ENCODE measurements around the gene MAMDC2. TPM values are rescaled to one million over a fixed set of nuclear protein-coding genes. Genes with fewer than 3 reads are reported as not detected.

The MAMDC2 gene
- total RNA-seq, 3 donors from 2014 or later (not counting 1 experiment from before 2014, with no cell fraction given): 0.10 to 0.32 TPM; not detected in 1

DNA sequence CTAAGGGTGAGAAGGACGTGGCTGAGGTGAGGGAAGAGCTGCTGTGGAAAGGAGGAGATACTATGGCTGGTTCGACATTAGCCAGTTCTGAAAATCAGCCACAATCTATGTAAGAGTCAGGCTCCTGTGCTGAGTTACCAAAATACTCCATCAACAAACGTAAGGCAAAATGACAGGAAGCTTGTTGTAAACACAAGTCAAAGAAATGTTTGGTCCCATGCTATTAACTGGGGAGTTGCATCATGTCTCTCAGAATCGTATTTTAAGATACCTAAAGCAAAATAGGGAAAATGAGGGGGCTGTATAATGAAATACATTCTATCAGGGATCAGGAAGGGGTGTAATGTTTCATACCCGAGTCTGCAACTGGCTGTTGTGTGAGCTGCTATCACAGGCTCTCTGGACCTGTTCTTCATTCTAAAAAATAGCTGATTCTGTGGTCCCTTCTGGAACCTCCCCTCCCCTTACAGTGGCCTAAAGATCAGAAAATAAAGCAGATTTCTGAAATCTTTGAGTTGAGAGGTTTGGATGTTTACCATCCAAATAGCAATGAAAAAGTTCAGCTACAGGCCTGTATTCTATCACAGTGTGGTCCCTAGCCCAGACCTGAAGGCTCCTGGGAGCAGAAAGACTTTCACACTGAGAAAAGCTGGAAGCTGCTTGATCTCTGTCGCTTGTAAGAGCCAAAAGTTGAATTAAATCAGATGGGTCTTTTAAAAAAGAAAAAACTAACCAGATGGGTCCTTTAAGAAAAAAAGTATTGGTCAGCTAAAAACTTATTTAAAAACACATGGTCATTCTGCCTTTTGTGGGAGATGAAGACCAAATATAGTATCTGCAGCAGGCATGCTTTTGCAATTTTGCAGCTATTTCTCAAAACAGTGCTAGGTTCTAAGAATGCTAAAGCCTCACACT lies 117.3 kb downstream of the MAMDC2 start:
- no peaks in the 10 kb centered on the region for H3K9me3 ChIP-seq (ENCODE audit: control insufficient read depth, insufficient read depth, low read length)
- Mint-ChIP-seq H3K27me3 (ENCODE audit: low read depth in 2 of 2) (peaks cover 4 to 8% of the 10 kb centered on the region in 2 donors), H3K9me3 (no peaks in the 10 kb centered on the region), H3K4me3 (no peak overlapping the region), H3K36me3 (no peaks in the 10 kb centered on the region), H3K4me1 (no peaks in the 10 kb centered on the region), H3K27ac (no peak overlapping the region)
- H3K27me3 ChIP-seq (ENCODE audit: control insufficient read depth, insufficient read depth, low read length): no peaks in the 10 kb centered on the region
- no peak for TF ChIP-seq CTCF (IDR thresholded peaks at IDR 0.05)
- no peaks in the 10 kb centered on the region for H3K4me1 ChIP-seq (ENCODE audit: control insufficient read depth, insufficient read depth, low read length)
- H3K36me3 ChIP-seq (ENCODE audit: control insufficient read depth, insufficient read depth, low read length): no peaks in the 10 kb centered on the region
- no peak for ATAC-seq
- no peak for DNase-seq
- 80% methylated on average over 6 of the region's 6 CpGs for WGBS (ENCODE audit: insufficient coverage)
- no peak overlapping the region for H3K4me3 ChIP-seq (ENCODE audit: low read length)
- H3K27ac ChIP-seq (ENCODE audit: low read length): no peak overlapping the region
- intact Hi-C loops (cut with micrococcal nuclease): no loop called here

DNA sequence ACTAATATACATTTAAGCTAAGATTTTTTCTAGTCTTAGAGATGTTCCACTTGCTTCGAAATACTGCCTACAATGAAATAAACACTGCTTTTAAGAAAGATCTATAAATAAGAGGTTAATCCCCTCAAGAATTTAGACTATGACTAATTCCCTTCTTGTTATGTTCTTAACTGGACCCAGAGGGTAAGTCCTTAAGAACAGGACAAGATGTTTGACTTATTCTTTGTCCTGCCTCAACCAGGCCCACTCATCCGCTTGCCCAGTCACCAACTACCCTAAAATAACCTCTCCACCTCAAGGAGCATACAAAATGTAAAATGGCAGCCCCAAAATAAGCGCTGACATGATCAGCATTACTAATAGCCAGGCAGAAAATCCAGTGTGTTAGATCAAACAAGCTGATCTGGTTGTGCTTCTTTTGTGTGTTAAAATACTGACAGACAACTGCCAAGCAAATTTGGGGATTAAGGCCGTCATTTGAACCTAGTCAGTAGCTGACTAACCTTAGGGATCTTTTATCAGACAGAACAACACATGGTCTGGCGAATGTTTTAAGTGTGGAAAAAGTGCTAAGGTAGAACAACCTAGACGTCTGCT lies 121.5 kb downstream of the MAMDC2 start:
- no peak for TF ChIP-seq CTCF (IDR thresholded peaks at IDR 0.05)
- H3K27ac Mint-ChIP-seq: no peak overlapping the region

GRCh38 chr9:70168521-70168920 lies 124.9 kb downstream of the MAMDC2 start:
- Mint-ChIP-seq H3K27ac (no peak overlapping the region), H3K4me3 (no peak overlapping the region), H3K36me3 (no peaks in the 10 kb centered on the region), H3K27me3 (ENCODE audit: low read depth in 2 of 2) (no peaks in the 10 kb centered on the region), H3K9me3 (no peaks in the 10 kb centered on the region), H3K4me1 (no peaks in the 10 kb centered on the region)
- intact Hi-C loops (cut with micrococcal nuclease): no loop called here
- DNase-seq: no peak
- Histone ChIP-seq H3K9me3 (ENCODE audit: control insufficient read depth, insufficient read depth, low read length) (no peaks in the 10 kb centered on the region), H3K4me1 (ENCODE audit: control insufficient read depth, insufficient read depth, low read length) (no peaks in the 10 kb centered on the region), H3K4me3 (ENCODE audit: low read length) (no peak overlapping the region), H3K27ac (ENCODE audit: low read length) (no peak overlapping the region), H3K36me3 (ENCODE audit: control insufficient read depth, insufficient read depth, low read length) (no peaks in the 10 kb centered on the region), H3K27me3 (ENCODE audit: control insufficient read depth, insufficient read depth, low read length) (no peaks in the 10 kb centered on the region)
- no peak for TF ChIP-seq CTCF (IDR thresholded peaks at IDR 0.05)
- no peak for ATAC-seq
- WGBS (ENCODE audit: insufficient coverage): 89% methylated on average over 5 of the region's 5 CpGs

More for the DNA sequence above, 121.5 kb downstream of the MAMDC2 start:
- no peaks in the 10 kb centered on the region for H3K9me3 ChIP-seq (ENCODE audit: control insufficient read depth, insufficient read depth, low read length)
- H3K36me3 ChIP-seq (ENCODE audit: control insufficient read depth, insufficient read depth, low read length): no peaks in the 10 kb centered on the region
- H3K27me3 ChIP-seq (ENCODE audit: control insufficient read depth, insufficient read depth, low read length): no peaks in the 10 kb centered on the region
- Mint-ChIP-seq H3K9me3 (no peaks in the 10 kb centered on the region), H3K27me3 (ENCODE audit: low read depth in 2 of 2) (peaks cover 0 to 4% of the 10 kb centered on the region in 2 donors), H3K4me3 (no peak overlapping the region), H3K36me3 (no peaks in the 10 kb centered on the region), H3K4me1 (no peaks in the 10 kb centered on the region)
- DNase-seq: no peak
- WGBS (ENCODE audit: insufficient coverage): 89% methylated on average over 4 of the region's 6 CpGs
- no peak overlapping the region for H3K4me3 ChIP-seq (ENCODE audit: low read length)
- no peaks in the 10 kb centered on the region for H3K4me1 ChIP-seq (ENCODE audit: control insufficient read depth, insufficient read depth, low read length)
- no peak for ATAC-seq
- intact Hi-C loops (cut with micrococcal nuclease): no loop called here
- H3K27ac ChIP-seq (ENCODE audit: low read length): no peak overlapping the region

All from natural killer cell (primary cell).